ENCODE measurements around the gene TP53I13. TPM values are rescaled to one million over a fixed set of nuclear protein-coding genes. Genes with fewer than 3 reads are reported as not detected.

TP53I13 gene
- total RNA-seq, 1 donor, result 41.8 TPM

DNA sequence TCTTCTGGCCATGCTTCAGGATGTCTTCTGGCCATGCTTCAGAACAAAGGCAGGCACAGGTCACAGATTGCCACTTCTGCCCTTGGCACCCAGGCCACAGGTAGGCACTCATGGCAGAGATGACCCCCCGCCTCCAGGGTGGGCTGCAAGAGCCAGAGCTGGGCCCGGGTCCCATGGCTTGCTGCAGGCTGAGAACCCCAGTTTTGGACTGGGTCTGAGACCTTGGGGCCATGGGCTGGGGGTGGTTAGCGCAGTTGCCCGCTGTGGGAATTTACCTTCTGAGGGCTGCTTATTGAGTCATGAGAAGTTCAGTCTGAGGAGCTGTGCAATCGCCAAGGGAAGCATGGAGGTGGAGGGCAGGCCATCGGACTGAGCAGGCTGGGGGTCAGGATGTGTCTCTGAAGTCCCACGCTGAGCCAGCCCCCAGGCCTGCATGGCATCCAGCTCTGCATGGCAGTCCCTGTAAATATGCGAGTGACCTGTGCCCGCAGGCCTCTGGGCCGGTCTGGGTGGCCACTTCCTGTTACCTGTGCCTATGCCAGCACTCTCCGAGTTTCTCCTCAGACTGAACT, 26.1 kb downstream of the TP53I13 start:
- peak overlapping the region; percentile 69 for H3K4me3 ChIP-seq (ENCODE audit: low read depth, low read length)
- TF ChIP-seq, protein P1, sequence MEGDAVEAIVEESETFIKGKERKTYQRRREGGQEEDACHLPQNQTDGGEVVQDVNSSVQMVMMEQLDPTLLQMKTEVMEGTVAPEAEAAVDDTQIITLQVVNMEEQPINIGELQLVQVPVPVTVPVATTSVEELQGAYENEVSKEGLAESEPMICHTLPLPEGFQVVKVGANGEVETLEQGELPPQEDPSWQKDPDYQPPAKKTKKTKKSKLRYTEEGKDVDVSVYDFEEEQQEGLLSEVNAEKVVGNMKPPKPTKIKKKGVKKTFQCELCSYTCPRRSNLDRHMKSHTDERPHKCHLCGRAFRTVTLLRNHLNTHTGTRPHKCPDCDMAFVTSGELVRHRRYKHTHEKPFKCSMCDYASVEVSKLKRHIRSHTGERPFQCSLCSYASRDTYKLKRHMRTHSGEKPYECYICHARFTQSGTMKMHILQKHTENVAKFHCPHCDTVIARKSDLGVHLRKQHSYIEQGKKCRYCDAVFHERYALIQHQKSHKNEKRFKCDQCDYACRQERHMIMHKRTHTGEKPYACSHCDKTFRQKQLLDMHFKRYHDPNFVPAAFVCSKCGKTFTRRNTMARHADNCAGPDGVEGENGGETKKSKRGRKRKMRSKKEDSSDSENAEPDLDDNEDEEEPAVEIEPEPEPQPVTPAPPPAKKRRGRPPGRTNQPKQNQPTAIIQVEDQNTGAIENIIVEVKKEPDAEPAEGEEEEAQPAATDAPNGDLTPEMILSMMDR (IDR thresholded peaks at IDR 0.05; ENCODE audit: insufficient read depth, low read length), result no peak
- no peak for DNase-seq (ENCODE audit: low read depth)

DNA sequence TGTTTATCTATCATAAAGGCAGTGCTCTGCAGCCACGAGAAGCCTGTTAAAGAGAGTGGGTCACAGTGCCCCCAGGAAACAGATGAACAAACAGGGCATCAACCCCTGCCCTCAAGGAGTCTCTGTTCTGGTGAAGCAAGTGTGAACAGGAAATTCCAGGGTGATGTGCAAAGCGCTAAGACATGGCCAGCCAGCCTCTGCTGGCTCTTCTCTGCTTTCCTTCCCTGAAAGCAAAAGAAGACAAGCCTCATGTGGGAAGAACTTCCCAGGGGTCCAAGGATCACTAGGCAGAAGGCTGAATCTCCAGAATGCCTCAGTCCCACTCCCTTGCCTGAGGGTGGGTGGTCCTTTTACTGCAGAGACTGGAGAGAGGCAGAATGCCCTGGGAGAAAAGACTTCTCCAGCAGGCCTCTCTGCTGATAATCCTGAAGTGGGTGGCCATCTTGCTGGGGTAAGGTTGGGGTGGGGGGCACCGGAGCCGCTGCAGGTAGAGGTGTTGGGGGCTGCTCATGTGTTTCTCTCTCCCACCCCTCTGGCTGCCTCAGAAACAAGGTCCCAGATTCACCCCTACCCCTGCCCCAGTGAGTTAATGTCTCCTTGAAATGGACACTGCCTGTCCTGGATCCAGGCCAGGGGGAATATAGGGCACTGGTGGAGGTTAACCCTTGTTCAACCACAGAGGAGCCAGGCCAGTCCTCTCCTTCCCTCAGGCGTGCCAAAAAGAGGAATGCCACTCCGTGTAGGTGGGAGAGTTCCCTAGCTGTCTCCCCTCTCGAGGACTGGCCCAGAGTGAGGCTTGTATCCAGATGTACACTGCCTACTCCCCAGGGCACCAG, 26.8 kb downstream of the TP53I13 start:
- DNase-seq (ENCODE audit: low read depth), result peak; percentile 36
- no peak overlapping the region for H3K4me3 ChIP-seq (ENCODE audit: low read depth, low read length)

DNA sequence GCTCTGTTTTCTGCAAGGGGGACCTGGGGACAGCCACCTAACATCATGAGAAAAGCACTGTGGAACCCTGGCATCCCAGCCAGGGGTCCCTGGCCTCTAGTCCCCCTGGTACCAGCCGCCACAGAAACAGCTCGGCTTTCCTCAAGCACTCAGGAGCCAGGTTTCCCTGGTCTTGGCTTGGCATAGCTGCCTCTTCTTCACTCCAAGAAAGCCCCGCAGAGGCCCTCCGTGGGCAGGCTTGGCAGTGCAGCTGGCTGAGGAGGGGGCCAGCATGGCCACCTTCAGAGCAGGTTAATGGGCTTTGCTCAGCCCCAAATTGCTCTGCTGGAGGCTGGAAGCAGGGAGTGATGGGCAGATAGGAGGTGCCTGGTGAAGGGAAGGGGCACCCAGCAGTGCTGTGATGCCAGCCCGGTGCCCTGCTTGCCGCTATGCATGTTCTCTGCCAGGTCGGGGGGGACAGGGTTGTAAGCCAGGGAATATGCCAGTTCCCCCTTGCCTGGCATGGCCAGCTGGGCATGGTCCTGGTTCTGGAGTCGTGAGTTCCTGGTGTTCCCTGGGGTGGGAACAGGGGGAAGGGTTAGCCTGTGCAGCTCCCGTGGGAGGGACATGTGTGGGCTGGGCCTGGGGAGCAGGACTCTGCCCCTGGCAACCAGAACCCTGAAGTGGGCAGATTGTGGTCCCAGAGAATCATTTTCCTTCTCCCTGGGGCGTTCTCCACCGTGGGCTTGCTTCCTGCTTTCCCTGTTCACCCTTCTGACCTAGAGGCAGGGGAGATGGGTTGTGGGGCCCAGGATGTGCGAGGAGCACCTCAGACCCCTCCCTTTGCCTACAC, 27.7 kb downstream of the TP53I13 start:
- TF ChIP-seq, protein P1 (IDR thresholded peaks at IDR 0.05; ENCODE audit: insufficient read depth, low read length), result no peak
- H3K4me3 ChIP-seq (ENCODE audit: low read depth, low read length), result no peak overlapping the region
- no peak for DNase-seq (ENCODE audit: low read depth)

More for the DNA sequence above, 26.8 kb downstream of the TP53I13 start:
- TF ChIP-seq, protein P1 (IDR thresholded peaks at IDR 0.05; ENCODE audit: insufficient read depth, low read length), result no peak

DNA sequence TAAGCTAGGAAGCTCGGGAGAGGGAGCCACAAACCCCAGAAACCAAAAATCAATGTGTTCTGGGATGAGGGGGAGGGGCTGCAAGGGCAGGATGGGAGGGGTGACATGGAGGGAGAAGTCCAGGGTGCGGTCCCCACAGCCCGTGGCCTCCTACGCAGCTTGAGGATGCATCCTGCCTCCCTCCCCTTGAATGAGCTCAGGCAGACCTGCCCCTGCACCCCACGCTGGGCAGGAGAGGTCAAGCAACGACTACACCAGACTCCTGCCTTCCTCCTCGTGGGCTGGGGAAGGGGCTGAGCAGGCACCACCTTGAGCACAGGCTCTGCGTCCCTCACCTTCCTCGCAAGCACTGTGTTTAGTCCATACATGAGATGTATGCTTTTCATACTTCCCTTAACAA, 28.3 kb downstream of the TP53I13 start:
- TF ChIP-seq, protein P1 (IDR thresholded peaks at IDR 0.05; ENCODE audit: insufficient read depth, low read length), result no peak
- no peak for DNase-seq (ENCODE audit: low read depth)
- no peak overlapping the region for H3K4me3 ChIP-seq (ENCODE audit: low read depth, low read length)

DNA sequence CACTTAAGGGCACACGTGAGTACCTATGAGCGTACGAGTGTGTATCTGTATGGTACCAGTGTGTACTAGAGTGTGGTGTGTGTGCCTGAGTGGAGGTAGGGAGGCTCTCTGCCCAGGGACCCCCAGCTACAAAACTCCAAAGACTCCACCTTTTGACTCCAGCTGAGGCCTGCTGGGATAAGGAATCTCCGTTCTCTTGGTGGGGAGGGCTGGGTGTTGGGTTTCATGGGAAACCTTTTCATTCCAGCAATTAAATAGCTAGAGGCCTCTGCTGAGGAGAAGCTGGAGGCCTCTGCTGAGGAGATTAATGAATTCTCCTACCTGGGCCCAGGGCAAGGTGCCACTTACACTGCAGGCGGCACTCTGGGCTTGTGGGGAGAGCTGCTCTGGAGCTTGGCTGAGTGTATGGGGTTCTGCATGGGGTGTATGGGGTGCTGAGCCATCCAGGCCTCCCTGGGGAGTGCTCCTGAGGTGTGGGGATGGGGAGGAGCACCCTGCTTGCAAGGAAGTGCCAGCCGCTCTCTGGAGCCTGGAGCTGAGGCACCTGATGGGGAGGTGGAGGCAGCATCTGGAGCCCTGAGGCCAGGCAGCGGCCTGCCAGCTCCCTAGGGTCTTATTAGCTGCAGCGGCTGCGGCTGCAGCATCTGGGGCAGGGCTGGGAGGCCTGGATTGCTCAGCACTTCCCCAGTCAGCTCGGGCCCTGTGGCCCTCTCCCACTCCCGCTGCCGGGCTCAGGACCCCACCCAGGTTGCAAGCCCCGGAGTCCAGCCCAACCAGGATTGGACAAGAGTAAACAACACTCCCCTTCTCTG, 29.1 kb downstream of the TP53I13 start:
- H3K4me3 ChIP-seq (ENCODE audit: low read depth, low read length), result no peak overlapping the region
- TF ChIP-seq, protein P1 (IDR thresholded peaks at IDR 0.05; ENCODE audit: insufficient read depth, low read length), result no peak
- no peak for DNase-seq (ENCODE audit: low read depth)

DNA sequence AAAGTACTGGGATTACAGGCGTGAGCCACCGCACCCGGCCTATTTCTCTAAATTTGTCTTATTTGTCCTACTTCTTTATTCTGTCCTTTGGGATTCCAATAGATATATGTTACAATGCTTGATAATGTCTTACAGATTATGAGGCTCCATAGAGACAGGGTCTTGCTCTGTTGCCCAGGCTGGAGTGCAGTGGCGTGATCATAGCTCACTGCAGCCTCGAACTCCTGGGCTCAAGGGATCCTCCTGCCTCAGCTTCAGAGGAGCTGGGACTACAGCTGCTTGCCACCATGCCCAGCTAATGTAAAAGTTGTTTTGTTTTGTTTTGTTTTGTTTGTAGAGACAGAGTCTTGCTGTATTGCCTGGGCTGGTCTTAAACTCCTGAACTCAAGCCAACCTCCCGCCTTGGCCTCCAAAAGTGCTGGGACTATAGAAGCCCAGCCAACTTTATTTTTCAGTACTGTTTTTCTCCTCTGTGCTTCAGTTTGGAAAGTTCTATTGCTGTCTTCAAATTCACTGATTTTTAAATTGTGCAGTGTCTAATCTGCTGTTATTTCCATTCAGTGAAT, 34.7 kb downstream of the TP53I13 start:
- no peak for DNase-seq (ENCODE audit: low read depth)
- TF ChIP-seq, protein P1 (IDR thresholded peaks at IDR 0.05; ENCODE audit: insufficient read depth, low read length), result no peak
- no peak overlapping the region for H3K4me3 ChIP-seq (ENCODE audit: low read depth, low read length)

Measured in fibroblast of the aortic adventitia (primary cell).